HG03439 (cell line): ENCODE data around the gene PBX1.

ENCODE experiments used
- ATAC-seq: cut with Tn5 transposase; IDR thresholded peaks from one replicate; pipeline ENCODE4 v1.9.1; 2021; ENCODE audit warnings: mild to moderate bottlenecking, moderate library complexity; ENCODE audit not compliant: unreplicated experiment

PBX1 gene

DNA sequence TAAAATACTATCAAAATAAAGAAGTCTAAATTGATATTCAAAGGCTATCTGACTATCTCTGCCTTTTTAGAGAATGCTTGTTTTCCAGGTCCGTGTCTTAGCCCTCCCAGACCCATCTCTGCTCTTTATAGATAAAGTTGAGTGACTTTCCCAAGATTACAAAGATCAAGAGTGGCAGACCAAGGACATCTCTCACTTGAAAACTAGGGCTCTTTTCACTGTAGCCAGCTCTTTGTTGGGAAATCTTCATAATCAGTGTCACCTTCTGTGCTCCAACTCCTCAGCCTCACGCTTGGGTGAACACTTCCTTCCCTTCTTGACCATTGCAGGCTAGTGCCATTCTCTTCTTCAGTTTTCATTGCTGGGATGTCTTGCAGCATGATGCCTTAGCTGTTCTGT lies 211.1 kb downstream of the PBX1 start:
- ATAC-seq: no peak

- no peak for ATAC-seq
Observed at GRCh38 chr1:164771041-164771618, 212.1 kb downstream of the PBX1 start.

- no peak for ATAC-seq
Observed at GRCh38 chr1:164771619-164772361, 212.8 kb downstream of the PBX1 start.

GRCh38 chr1:164772635-164773034 lies 213.7 kb downstream of the PBX1 start:
- ATAC-seq: peak; percentile 94

DNA sequence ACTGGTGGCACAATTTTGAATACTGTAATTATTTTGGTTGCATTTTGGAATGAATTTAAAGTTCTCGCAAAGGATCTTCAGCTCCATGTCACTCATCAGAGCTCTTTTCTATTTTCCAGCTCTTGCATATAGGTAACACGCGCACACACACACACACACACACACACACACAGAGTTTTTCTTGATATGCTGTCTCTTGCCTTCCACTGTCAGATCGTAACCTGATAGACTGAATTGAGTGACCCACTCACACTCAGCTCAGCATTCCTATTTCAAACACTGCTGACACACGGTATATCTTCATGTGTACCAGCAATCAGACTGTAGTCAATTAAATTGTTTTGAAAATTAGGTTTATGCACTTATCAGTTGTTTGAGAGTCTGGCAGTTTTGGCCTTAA lies 214.1 kb downstream of the PBX1 start:
- ATAC-seq: no peak

- no peak for ATAC-seq
Observed at GRCh38 chr1:164774413-164774812, 215.4 kb downstream of the PBX1 start.

DNA sequence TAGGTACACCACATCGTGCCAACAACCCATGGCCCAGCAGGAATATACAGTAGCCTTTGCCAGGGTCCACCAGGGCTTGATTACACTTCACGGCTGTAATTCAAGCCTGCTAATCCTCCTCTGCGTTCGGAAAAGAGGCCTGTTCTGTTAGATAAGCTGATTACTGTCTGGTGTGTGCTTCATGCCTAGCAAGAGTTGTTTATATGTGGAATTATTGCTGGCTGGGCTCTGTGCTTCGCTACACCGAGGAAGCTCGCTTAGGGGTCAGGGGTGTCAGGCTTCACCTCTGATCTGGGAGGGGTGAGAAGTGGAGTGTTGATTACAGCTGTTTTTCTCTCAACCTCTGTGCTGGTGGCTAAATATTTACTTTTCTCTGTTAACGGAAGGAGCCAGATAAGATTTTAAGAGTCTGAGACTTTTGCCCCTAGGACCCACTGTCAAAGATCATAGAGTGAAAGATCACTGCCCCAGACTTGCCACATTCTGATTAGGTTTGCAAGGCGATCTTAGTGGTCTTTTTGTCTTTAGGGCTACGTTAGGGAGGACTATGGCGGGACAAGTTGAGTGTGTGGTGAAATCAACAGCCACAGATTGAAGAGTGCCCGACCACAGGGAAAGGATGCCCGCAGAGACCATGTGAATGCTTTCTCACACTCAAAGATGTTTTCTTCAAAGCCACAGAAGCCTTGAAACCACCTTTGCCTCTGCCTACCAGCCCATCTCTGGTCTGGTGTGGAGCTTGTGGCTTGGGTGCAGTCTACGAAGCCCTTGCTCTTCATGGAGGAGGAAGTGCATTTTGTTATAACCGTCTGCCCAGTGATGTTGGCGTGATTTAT lies 216.1 kb downstream of the PBX1 start:
- no peak for ATAC-seq

GRCh38 chr1:164777518-164777917 lies 218.5 kb downstream of the PBX1 start:
- no peak for ATAC-seq

DNA sequence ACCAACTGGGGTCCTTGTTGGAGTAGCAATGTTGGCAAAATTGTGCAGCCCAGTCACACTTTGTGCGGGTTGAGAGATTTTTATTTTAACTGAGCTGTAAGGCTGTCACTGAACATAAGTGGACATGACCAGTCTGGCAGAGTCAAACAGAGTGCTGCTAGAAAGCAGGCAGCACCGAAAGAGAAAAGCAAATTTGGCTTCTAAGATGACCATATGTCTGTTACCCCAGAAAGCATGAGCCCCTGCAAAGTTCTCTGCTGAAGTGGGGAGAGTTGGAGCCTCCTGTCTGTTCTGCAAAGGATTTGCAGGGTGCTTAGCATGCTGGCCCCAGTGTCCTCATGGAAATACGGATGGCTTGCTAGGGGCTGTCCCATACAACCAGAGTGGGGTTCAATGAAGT lies 220.4 kb downstream of the PBX1 start:
- ATAC-seq: no peak

GRCh38 chr1:164780111-164780812 lies 221.3 kb downstream of the PBX1 start:
- no peak for ATAC-seq

DNA sequence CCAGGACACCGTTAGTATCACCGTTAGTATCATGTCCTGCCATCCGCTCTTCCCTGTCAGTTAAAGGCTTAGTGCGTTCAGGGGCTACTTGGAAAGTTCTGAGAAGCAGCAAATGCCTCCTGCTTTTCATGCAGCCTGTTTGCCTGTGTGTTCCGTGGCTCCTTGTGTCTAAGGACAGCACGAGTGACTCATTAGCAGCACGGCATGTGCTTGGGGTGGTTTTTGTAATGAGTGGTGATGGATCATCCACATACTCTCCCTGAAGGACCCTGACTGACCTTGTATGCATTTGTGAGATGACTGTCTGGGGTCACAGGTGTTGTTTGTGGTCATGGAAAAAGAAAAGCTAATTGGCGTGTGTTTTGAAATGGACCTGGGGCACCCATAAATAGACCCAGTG lies 221.9 kb downstream of the PBX1 start:
- ATAC-seq: no peak

DNA sequence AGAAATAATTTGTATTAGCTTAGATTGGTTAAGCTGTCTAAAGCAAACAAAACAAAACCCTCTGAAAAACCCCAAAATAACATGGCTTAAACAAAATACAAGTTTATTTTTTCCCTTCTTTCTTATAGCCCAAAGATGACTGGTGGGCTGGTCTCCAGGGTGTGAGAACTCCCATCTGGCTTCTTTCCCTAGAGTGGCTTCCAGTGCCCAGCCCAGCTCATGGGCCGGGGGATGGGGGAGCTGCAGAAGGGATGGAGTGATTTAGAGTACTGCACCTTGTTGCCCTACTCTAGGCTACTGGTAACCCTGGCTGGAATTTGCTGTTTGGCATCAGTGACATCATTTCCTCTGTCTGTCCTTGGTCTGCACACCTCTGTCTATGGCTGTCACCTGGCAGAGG lies 223.0 kb downstream of the PBX1 start:
- ATAC-seq: no peak

DNA sequence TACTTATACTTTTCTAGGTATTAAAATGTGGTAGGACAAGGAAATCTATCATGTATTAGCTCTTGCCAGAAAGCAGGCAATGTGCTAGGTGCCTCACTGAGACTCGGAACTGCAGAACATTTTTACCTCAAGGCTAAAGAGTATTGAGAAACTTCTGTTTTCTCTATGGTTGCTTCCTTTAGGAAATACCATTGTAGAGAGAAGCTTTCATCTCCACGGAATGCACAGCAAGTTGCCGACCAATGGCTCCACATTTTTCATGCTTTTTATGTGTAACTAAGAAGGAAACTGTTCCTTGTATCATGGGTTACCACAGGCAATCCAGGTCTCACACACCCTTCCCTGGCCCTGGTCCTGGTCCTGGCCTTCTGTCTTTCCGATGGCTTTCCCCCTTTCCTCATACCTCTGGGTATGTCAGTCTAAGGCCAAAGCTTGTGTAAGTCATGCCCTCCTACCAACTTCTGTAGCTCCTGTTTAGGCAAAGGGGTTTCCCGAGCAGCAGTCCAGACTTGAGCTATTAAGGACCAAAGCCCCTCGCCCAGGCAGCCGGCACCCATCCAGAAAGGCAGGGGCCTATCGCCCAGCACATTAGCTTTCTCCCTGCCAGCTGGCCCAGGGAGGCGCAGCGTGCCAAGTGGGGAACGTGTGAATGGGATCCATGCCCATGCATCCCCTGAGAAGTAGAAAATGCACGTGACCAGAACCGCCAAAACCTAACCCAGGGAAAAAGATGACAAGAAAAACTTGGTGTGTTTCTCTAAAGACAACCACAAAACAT lies 225.0 kb downstream of the PBX1 start:
- no peak for ATAC-seq

GRCh38 chr1:164784960-164785359 lies 226.0 kb downstream of the PBX1 start:
- no peak for ATAC-seq

GRCh38 chr1:164785841-164786534 lies 227.0 kb downstream of the PBX1 start:
- no peak for ATAC-seq

DNA sequence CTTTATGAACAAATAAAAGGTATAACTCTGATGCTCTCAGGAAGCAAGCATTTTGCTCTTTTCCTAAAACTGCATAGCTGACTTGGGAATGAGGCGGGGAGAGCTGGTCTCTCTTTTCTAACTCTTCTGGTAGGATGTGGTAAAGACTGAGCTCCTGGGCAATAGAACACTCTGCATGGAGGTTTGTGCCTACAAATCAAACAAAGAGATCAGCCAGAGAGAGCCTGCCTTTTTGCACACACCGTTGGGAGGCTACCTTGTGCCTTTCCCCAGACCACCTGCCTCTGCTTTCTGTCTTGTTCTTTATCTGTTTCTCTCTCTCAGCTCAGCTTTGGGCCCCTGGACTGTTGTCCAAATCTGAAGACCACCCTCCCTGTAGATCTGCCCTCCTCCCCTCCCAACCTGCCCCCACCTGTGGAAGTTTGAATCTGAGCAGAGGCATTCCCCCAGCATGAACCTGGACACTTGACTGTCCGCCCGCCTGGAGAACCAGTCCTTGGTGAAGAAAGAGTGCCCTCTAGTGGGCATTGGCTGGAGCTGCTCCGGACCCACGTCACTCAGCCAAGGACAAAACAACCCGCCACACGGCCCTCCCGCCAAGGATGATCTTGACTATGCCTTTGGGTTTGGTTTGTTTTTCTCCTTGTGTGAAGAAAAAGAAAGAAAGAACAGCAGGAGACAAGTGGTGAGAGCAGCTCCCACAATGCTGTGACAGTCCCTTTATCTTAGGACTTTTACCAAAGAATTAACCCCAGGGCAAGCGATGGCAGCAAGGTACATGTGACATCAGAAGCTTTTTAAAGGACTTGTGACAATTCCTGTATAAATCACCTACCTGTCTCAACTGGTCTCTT lies 228.2 kb downstream of the PBX1 start:
- ATAC-seq: peak; percentile 97

DNA sequence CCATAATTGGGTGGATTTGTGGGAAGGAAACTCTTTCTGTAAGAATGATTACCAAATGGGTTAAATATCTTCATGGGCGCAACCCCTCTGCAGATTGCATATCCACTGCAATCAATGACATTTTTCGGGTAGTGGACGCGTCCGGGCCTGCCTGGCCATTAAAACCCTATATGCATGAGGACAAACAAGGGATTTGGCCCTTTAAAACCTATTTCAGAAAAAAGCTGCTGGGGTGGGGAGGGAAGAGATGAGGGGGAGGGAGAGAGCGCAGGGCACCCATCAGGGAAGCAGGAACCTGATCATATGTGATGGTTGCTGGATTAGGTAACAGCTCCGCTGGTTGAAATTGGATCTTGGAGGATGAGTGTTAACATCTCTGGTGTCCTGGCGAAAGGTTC lies 228.8 kb downstream of the PBX1 start:
- no peak for ATAC-seq

DNA sequence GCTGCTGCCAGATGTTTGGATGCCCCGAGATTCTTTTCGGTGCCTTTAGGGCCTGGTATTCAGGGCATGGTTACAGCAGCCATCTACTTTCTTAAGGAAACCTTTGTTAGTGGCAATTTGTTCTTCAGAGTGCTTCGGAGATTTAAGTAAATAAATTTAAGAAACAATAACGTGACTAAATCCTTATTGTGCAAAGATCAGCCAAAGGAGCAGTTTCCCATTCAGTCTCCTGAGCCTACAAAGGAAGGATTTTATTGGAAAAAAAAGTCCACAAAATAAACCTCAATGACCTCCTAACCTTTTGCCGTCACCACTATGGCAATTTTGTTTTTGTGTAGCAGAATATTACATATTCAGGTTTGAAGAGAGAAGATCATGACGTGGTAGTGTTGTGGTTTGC lies 231.1 kb downstream of the PBX1 start:
- ATAC-seq: no peak

DNA sequence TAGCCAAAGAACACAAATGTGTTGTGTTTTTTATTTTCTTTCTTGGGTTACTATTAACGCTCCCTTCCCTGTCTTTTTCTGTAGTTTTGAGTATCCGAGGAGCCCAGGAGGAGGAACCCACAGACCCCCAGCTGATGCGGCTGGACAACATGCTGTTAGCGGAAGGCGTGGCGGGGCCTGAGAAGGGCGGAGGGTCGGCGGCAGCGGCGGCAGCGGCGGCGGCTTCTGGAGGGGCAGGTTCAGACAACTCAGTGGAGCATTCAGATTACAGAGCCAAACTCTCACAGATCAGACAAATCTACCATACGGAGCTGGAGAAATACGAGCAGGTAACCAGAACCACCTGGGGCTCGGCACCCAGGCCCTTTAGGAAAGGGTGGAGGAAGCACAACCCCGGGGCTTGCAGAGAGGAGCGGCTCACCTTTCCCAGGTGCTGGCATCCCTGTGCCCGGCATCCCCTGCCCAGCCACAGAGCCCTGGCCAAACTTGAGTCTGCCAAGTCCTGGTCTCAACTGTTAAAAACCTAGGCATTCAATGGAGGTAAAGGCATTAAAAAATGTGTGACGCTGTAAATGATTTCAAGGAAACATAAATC lies 233.5 kb downstream of the PBX1 start:
- ATAC-seq: no peak
